Activated T-cell treated with anti-CD3 and anti-CD28 coated beads for 1 hour (primary cell): ENCODE measurements around the gene S100A16.
"Not testable (repeated sequence)": the region's sequence is repeated elsewhere in the genome, so short reads cannot be mapped to it uniquely, and the experiment has no call there.

Source experiments
- DNase-seq: peaks from one replicate; pipeline ENCODE4 v3.0.0-alpha.2; 2020; ENCODE audit warnings: low read depth

The S100A16 gene

GRCh38 chr1:153615406-153615805 lies 2.5 kb upstream of the S100A16 start:
- no peak for DNase-seq

- no peak for DNase-seq
Measured at GRCh38 chr1:153614906-153615305, 2.0 kb upstream of the S100A16 start.

GRCh38 chr1:153614189-153614900 lies 1.4 kb upstream of the S100A16 start:
- DNase-seq, result no peak

GRCh38 chr1:153613406-153613805 lies 469 bp upstream of the S100A16 start:
- no peak for DNase-seq

- DNase-seq, result no peak
Measured at GRCh38 chr1:153612111-153612754, 704 bp downstream of the S100A16 start.

- DNase-seq, result no peak
Measured at GRCh38 chr1:153611356-153611755, 1.6 kb downstream of the S100A16 start.

GRCh38 chr1:153610811-153611301 lies 2.1 kb downstream of the S100A16 start:
- DNase-seq, result no peak

GRCh38 chr1:153610334-153610733 lies 2.6 kb downstream of the S100A16 start:
- no peak for DNase-seq

- no peak for DNase-seq
Measured at GRCh38 chr1:153609585-153609907, 3.4 kb downstream of the S100A16 start.

GRCh38 chr1:153608742-153609584 lies 4.0 kb downstream of the S100A16 start:
- DNase-seq, result no peak

GRCh38 chr1:153608089-153608682 lies 4.8 kb downstream of the S100A16 start:
- no peak for DNase-seq

GRCh38 chr1:153607381-153607780 lies 5.6 kb downstream of the S100A16 start:
- no peak for DNase-seq

- no peak for DNase-seq
Measured at GRCh38 chr1:153606194-153606593, 6.7 kb downstream of the S100A16 start.

- DNase-seq, result no peak
Measured at GRCh38 chr1:153602749-153603148, 10.2 kb downstream of the S100A16 start.

GRCh38 chr1:153599847-153600246 lies 13.1 kb downstream of the S100A16 start:
- no peak for DNase-seq

GRCh38 chr1:153598309-153599172 lies 14.4 kb downstream of the S100A16 start:
- DNase-seq, result no peak

- DNase-seq, result no peak
Measured at GRCh38 chr1:153597206-153597605, 15.7 kb downstream of the S100A16 start.

- DNase-seq, result no peak
Measured at GRCh38 chr1:153592748-153593147, 20.2 kb downstream of the S100A16 start.

GRCh38 chr1:153588482-153588881 lies 24.5 kb downstream of the S100A16 start:
- DNase-seq, result no peak

GRCh38 chr1:153588033-153588432 lies 24.9 kb downstream of the S100A16 start:
- not testable (repeated sequence) for DNase-seq

GRCh38 chr1:153587314-153587713 lies 25.6 kb downstream of the S100A16 start:
- no peak for DNase-seq
